ENCODE results near the gene SIGLEC12.

The SIGLEC12 gene

GRCh38 chr19:51497666-51498065 is 3.9 kb downstream of the SIGLEC12 start:
- TF ChIP-seq ESRRG (CRISPR knock-in tag; IDR thresholded peaks at IDR 0.05) (no peak), PPARA (CRISPR knock-in tag; IDR thresholded peaks at IDR 0.05; ENCODE audit: borderline replicate concordance) (no peak), ZC3H10 (CRISPR knock-in tag; IDR thresholded peaks at IDR 0.05) (no peak), SNAI2 (CRISPR knock-in tag; IDR thresholded peaks at IDR 0.05) (no peak), BACH2 (CRISPR knock-in tag; IDR thresholded peaks at IDR 0.05; ENCODE audit: borderline replicate concordance) (no peak), ZFP3 (CRISPR knock-in tag; IDR thresholded peaks at IDR 0.05) (no peak)
- TF ChIP-seq, protein P1, sequence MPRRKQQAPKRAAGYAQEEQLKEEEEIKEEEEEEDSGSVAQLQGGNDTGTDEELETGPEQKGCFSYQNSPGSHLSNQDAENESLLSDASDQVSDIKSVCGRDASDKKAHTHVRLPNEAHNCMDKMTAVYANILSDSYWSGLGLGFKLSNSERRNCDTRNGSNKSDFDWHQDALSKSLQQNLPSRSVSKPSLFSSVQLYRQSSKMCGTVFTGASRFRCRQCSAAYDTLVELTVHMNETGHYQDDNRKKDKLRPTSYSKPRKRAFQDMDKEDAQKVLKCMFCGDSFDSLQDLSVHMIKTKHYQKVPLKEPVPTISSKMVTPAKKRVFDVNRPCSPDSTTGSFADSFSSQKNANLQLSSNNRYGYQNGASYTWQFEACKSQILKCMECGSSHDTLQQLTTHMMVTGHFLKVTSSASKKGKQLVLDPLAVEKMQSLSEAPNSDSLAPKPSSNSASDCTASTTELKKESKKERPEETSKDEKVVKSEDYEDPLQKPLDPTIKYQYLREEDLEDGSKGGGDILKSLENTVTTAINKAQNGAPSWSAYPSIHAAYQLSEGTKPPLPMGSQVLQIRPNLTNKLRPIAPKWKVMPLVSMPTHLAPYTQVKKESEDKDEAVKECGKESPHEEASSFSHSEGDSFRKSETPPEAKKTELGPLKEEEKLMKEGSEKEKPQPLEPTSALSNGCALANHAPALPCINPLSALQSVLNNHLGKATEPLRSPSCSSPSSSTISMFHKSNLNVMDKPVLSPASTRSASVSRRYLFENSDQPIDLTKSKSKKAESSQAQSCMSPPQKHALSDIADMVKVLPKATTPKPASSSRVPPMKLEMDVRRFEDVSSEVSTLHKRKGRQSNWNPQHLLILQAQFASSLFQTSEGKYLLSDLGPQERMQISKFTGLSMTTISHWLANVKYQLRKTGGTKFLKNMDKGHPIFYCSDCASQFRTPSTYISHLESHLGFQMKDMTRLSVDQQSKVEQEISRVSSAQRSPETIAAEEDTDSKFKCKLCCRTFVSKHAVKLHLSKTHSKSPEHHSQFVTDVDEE (CRISPR knock-in tag; IDR thresholded peaks at IDR 0.05), result no peak
- TF ChIP-seq, protein P2, sequence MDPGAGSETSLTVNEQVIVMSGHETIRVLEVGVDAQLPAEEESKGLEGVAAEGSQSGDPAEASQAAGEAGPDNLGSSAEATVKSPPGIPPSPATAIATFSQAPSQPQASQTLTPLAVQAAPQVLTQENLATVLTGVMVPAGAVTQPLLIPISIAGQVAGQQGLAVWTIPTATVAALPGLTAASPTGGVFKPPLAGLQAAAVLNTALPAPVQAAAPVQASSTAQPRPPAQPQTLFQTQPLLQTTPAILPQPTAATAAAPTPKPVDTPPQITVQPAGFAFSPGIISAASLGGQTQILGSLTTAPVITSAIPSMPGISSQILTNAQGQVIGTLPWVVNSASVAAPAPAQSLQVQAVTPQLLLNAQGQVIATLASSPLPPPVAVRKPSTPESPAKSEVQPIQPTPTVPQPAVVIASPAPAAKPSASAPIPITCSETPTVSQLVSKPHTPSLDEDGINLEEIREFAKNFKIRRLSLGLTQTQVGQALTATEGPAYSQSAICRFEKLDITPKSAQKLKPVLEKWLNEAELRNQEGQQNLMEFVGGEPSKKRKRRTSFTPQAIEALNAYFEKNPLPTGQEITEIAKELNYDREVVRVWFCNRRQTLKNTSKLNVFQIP (CRISPR knock-in tag; IDR thresholded peaks at IDR 0.05; ENCODE audit: borderline replicate concordance, low read depth), result no peak
- no peak for ATAC-seq

- TF ChIP-seq ZFP30 (CRISPR knock-in tag; IDR thresholded peaks at IDR 0.05) (no peak), ZNF8 (CRISPR knock-in tag; IDR thresholded peaks at IDR 0.05) (no peak), ISL1 (CRISPR knock-in tag; IDR thresholded peaks at IDR 0.05) (no peak), CREB5 (CRISPR knock-in tag; IDR thresholded peaks at IDR 0.05; ENCODE audit: low read depth) (no peak), ZNF565 (CRISPR knock-in tag; conservative IDR thresholded peaks at IDR 0.05; ENCODE audit: low read depth) (no peak), CSDC2 (CRISPR knock-in tag; IDR thresholded peaks at IDR 0.05) (no peak)
- no peak for ATAC-seq
Measured at GRCh38 chr19:51493776-51494175, 7.8 kb downstream of the SIGLEC12 start.

- ATAC-seq, result no peak
- TF ChIP-seq RARB (CRISPR knock-in tag; IDR thresholded peaks at IDR 0.05) (no peak), ZNF8 (CRISPR knock-in tag; IDR thresholded peaks at IDR 0.05) (no peak)
Measured at GRCh38 chr19:51491586-51491985, 10.0 kb downstream of the SIGLEC12 start.

DNA sequence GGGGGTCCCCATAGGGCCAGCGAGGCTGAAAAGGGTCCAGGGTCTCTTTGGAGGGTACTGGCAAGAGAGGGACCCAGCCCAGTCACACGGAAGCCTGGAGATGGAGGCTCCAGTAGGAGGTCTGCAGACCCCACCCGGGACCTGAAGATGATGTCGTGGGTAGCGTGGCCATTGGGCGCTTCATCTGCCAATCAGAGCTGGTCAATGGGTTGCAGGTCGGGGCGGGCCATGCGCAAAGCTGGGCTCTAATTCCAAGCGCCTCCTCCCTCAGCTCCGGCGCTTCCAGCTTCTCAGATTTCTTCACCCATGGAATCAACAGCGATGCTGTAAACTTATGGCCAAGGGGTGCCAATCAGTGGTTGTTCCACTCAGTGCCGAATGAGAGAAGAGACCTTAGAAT is 10.9 kb downstream of the SIGLEC12 start:
- TF ChIP-seq TCF4 (CRISPR knock-in tag; IDR thresholded peaks at IDR 0.05; ENCODE audit: borderline replicate concordance) (no peak), CSDC2 (CRISPR knock-in tag; IDR thresholded peaks at IDR 0.05) (no peak), ZFP3 (CRISPR knock-in tag; IDR thresholded peaks at IDR 0.05) (no peak), ZNF565 (CRISPR knock-in tag; conservative IDR thresholded peaks at IDR 0.05; ENCODE audit: low read depth) (no peak), PATZ1 (CRISPR knock-in tag; IDR thresholded peaks at IDR 0.05; ENCODE audit: borderline replicate concordance) (no peak), GLIS3 (CRISPR knock-in tag; IDR thresholded peaks at IDR 0.05) (no peak), OSR1 (CRISPR knock-in tag; IDR thresholded peaks at IDR 0.05) (no peak), ZFP30 (CRISPR knock-in tag; IDR thresholded peaks at IDR 0.05) (no peak), ESRRG (CRISPR knock-in tag; IDR thresholded peaks at IDR 0.05) (no peak), ZNF70 (CRISPR knock-in tag; IDR thresholded peaks at IDR 0.05) (no peak), PPARA (CRISPR knock-in tag; IDR thresholded peaks at IDR 0.05; ENCODE audit: borderline replicate concordance) (no peak), TOX (CRISPR knock-in tag; IDR thresholded peaks at IDR 0.05; ENCODE audit: borderline replicate concordance) (no peak)
- TF ChIP-seq, protein P2 (CRISPR knock-in tag; IDR thresholded peaks at IDR 0.05; ENCODE audit: borderline replicate concordance, low read depth), result no peak
- TF ChIP-seq, protein P3, sequence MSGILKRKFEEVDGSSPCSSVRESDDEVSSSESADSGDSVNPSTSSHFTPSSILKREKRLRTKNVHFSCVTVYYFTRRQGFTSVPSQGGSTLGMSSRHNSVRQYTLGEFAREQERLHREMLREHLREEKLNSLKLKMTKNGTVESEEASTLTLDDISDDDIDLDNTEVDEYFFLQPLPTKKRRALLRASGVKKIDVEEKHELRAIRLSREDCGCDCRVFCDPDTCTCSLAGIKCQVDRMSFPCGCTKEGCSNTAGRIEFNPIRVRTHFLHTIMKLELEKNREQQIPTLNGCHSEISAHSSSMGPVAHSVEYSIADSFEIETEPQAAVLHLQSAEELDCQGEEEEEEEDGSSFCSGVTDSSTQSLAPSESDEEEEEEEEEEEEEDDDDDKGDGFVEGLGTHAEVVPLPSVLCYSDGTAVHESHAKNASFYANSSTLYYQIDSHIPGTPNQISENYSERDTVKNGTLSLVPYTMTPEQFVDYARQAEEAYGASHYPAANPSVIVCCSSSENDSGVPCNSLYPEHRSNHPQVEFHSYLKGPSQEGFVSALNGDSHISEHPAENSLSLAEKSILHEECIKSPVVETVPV (CRISPR knock-in tag; IDR thresholded peaks at IDR 0.05), result no peak
- TF ChIP-seq, protein P1 (CRISPR knock-in tag; IDR thresholded peaks at IDR 0.05), result no peak
- ATAC-seq, result no peak
